ENCODE data around the gene APOBEC3F. TPM values are rescaled to one million over a fixed set of nuclear protein-coding genes. Genes with fewer than 3 reads are reported as not detected.

Gene APOBEC3F
- total and polyA plus RNA-seq, 2 donors (not counting 1 experiment from before 2014, with no cell fraction given): 23.3 to 76.8 TPM

GRCh38 chr22:39026509-39027150 lies 14.0 kb upstream of the APOBEC3F start:
- no peak overlapping the region for H3K4me2 ChIP-seq (replicated peaks; ENCODE audit: low read depth, low read length, poor library complexity, severe bottlenecking)
- ChIA-PET POLR2A (no interaction called here), CTCF (interaction anchor here (0.7 to 1.5 kb wide), 2 partner anchors 27 to 62 kb away, joined by 3 read pairs; no protein-coding TSS in a partner anchor)
- WGBS (ENCODE audit: insufficient coverage): 98% methylated on average over 8 of the region's 12 CpGs
- no peaks in the 10 kb centered on the region for H3K27me3 ChIP-seq (replicated peaks in 1 of 4; ENCODE audit: control extremely low read depth in 1 of 4, control insufficient read depth in 3 of 4, insufficient read depth in 4 of 4, low read length in 3 of 4)
- Mint-ChIP-seq H3K4me1 (peaks cover 37% of the 10 kb centered on the region), H3K27me3 (no peaks in the 10 kb centered on the region), H3K4me3 (no peak overlapping the region), H3K27ac (peak overlapping the region; percentile 73), H3K9me3 (ENCODE audit: insufficient read depth) (no peaks in the 10 kb centered on the region)
- peaks cover 16% of the 10 kb centered on the region for H4K20me1 ChIP-seq (ENCODE audit: control insufficient read depth, insufficient read depth, low read length, poor library complexity, severe bottlenecking)
- H3K4me1 ChIP-seq (ENCODE audit: control insufficient read depth in 2 of 2, insufficient read depth in 2 of 2, low read length in 2 of 2): peaks cover 8 to 27% of the 10 kb centered on the region in 2 donors
- H3K9me3 ChIP-seq (ENCODE audit: control extremely low read depth in 1 of 3, control insufficient read depth in 2 of 3, insufficient read depth in 1 of 3, low read length in 2 of 3): no peaks in the 10 kb centered on the region
- H3K4me3 ChIP-seq (ENCODE audit: control extremely low read depth in 1 of 5, extremely low read depth in 1 of 5, insufficient read depth in 1 of 5, low read depth in 2 of 5, low read length in 4 of 5): no peak overlapping the region
- no peak overlapping the region for H2AFZ ChIP-seq (ENCODE audit: insufficient read depth, low read depth, low read length, poor library complexity, severe bottlenecking)
- no peak overlapping the region for H3K9ac ChIP-seq (ENCODE audit: low read length)
- TF ChIP-seq CTCF (IDR thresholded peaks at IDR 0.05) (no peak), EZH2 (IDR thresholded peaks at IDR 0.05; ENCODE audit: borderline replicate concordance, insufficient read depth, low read depth, low read length, poor library complexity, severe bottlenecking) (no peak)
- ATAC-seq (ENCODE audit: low read depth) (no peak), DNase-seq (no peak)
- H3K36me3 ChIP-seq (replicated peaks in 1 of 2; ENCODE audit: control extremely low read depth in 1 of 2, control insufficient read depth in 1 of 2, extremely low read depth in 1 of 2, insufficient read depth in 2 of 2, low read length in 1 of 2): peaks cover 0 to 22% of the 10 kb centered on the region in 2 experiments
- H3K79me2 ChIP-seq (ENCODE audit: control insufficient read depth, insufficient read depth, low read length): peaks cover 38% of the 10 kb centered on the region
- no peak overlapping the region for H3K27ac ChIP-seq (ENCODE audit: low read length in 2 of 2)
- intact Hi-C loops (cut with micrococcal nuclease): no loop called here

- peaks cover 28% of the 10 kb centered on the region for H3K4me1 Mint-ChIP-seq
- H3K27ac Mint-ChIP-seq: peak overlapping the region; percentile 73
- intact Hi-C loops (cut with micrococcal nuclease): no loop called here
- ChIA-PET CTCF (interaction anchor here (1.5 to 2.1 kb wide), 2 partner anchors 25 to 26 kb away, joined by 3 to 5 read pairs; no protein-coding TSS in a partner anchor), POLR2A (no interaction called here)
- no peak for TF ChIP-seq CTCF (IDR thresholded peaks at IDR 0.05)
- TF ChIP-seq EZH2 (IDR thresholded peaks at IDR 0.05; ENCODE audit: borderline replicate concordance, insufficient read depth, low read depth, low read length, poor library complexity, severe bottlenecking): no peak
- no peaks in the 10 kb centered on the region for H3K27me3 Mint-ChIP-seq
- H3K4me1 ChIP-seq (ENCODE audit: control insufficient read depth in 2 of 2, insufficient read depth in 2 of 2, low read length in 2 of 2): peaks cover 0 to 16% of the 10 kb centered on the region in 2 donors
- H3K9ac ChIP-seq (ENCODE audit: low read length): no peak overlapping the region
- peaks cover 16% of the 10 kb centered on the region for H4K20me1 ChIP-seq (ENCODE audit: control insufficient read depth, insufficient read depth, low read length, poor library complexity, severe bottlenecking)
- peaks cover 27% of the 10 kb centered on the region for H3K79me2 ChIP-seq (ENCODE audit: control insufficient read depth, insufficient read depth, low read length)
- no peaks in the 10 kb centered on the region for H3K9me3 Mint-ChIP-seq (ENCODE audit: insufficient read depth)
- DNase-seq: no peak
- no peaks in the 10 kb centered on the region for H3K27me3 ChIP-seq (replicated peaks in 1 of 4; ENCODE audit: control extremely low read depth in 1 of 4, control insufficient read depth in 3 of 4, insufficient read depth in 4 of 4, low read length in 3 of 4)
- H3K27ac ChIP-seq (ENCODE audit: low read length in 2 of 2): no peak overlapping the region
- H3K4me3 ChIP-seq (ENCODE audit: control extremely low read depth in 1 of 5, extremely low read depth in 1 of 5, insufficient read depth in 1 of 5, low read depth in 2 of 5, low read length in 4 of 5): no peak overlapping the region
- H3K36me3 ChIP-seq (replicated peaks in 1 of 2; ENCODE audit: control extremely low read depth in 1 of 2, control insufficient read depth in 1 of 2, extremely low read depth in 1 of 2, insufficient read depth in 2 of 2, low read length in 1 of 2): peaks cover 0 to 22% of the 10 kb centered on the region in 2 experiments
- 100% methylated on average over 4 of the region's 4 CpGs for WGBS (ENCODE audit: insufficient coverage)
- H3K4me2 ChIP-seq (replicated peaks; ENCODE audit: low read depth, low read length, poor library complexity, severe bottlenecking): no peak overlapping the region
- H3K9me3 ChIP-seq (ENCODE audit: control extremely low read depth in 1 of 3, control insufficient read depth in 2 of 3, insufficient read depth in 1 of 3, low read length in 2 of 3): no peaks in the 10 kb centered on the region
- no peak for ATAC-seq (ENCODE audit: low read depth)
- no peak overlapping the region for H3K4me3 Mint-ChIP-seq
- no peak overlapping the region for H2AFZ ChIP-seq (ENCODE audit: insufficient read depth, low read depth, low read length, poor library complexity, severe bottlenecking)
These were observed 12.9 kb upstream of the APOBEC3F start for GRCh38 chr22:39027717-39028116.
